ENCODE results near the gene ITSN1. TPM values are rescaled to one million over a fixed set of nuclear protein-coding genes. Genes with fewer than 3 reads are reported as not detected.
A peak's percentile ranks its signal among the peaks of the same experiment; 100 is the strongest.

Gene ITSN1
- total RNA-seq, 2 donors from 2014 or later = 15.0 to 47.5 TPM

GRCh38 chr21:33801424-33802405 lies 159.4 kb downstream of the ITSN1 start:
- ATAC-seq (peak; percentile 40), DNase-seq (peak; percentile 21 to 53 (median 46))
- no peaks in the 10 kb centered on the region for H3K9me3 ChIP-seq
- TF ChIP-seq CTCF (IDR thresholded peaks at IDR 0.05) (no peak), POLR2A (IDR thresholded peaks at IDR 0.05) (no peak)
- no peaks in the 10 kb centered on the region for H3K4me1 ChIP-seq
- intact Hi-C loops (cut with DNase I) = no loop called here
- no peaks in the 10 kb centered on the region for H3K27me3 ChIP-seq
- H3K36me3 ChIP-seq (replicated peaks in 1 of 2; ENCODE audit: insufficient read depth in 1 of 2, low read depth in 2 of 2) = no peaks in the 10 kb centered on the region
- no peak overlapping the region for H3K4me3 ChIP-seq
- WGBS, 2 donors = 74% methylated on average over 8 of the region's 8 CpGs
- no peak overlapping the region for H3K27ac ChIP-seq

DNA sequence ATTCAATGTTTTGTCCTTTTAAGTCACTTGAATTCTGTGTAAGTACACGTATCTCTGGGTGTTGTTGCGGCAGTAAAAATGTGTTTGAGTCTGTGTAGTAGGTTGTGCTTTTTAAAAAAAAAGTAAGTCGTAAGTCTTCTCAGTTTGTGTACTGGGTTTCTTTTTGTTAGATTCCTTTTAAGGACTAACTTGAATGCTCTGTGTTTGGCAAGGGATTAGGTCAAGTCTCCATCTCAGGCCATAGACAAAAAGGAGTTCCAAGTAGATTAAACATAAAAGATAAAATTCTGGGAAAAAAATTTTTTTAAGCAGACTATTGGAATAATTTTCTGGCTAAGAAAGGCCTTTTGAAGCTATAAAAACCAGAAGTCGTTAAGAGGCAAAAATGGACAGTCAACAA lies 160.2 kb downstream of the ITSN1 start:
- no peaks in the 10 kb centered on the region for H3K9me3 ChIP-seq
- H3K27ac ChIP-seq = no peak overlapping the region
- DNase-seq (no peak), ATAC-seq (no peak)
- 79 to 82% methylated on average over 4 of the region's 4 CpGs for WGBS, 2 donors
- TF ChIP-seq POLR2A (IDR thresholded peaks at IDR 0.05) (no peak), CTCF (IDR thresholded peaks at IDR 0.05) (no peak)
- H3K36me3 ChIP-seq (replicated peaks in 1 of 2; ENCODE audit: insufficient read depth in 1 of 2, low read depth in 2 of 2) = no peaks in the 10 kb centered on the region
- H3K27me3 ChIP-seq = no peaks in the 10 kb centered on the region
- intact Hi-C loops (cut with DNase I) = no loop called here
- H3K4me1 ChIP-seq = no peaks in the 10 kb centered on the region
- no peak overlapping the region for H3K4me3 ChIP-seq

DNA sequence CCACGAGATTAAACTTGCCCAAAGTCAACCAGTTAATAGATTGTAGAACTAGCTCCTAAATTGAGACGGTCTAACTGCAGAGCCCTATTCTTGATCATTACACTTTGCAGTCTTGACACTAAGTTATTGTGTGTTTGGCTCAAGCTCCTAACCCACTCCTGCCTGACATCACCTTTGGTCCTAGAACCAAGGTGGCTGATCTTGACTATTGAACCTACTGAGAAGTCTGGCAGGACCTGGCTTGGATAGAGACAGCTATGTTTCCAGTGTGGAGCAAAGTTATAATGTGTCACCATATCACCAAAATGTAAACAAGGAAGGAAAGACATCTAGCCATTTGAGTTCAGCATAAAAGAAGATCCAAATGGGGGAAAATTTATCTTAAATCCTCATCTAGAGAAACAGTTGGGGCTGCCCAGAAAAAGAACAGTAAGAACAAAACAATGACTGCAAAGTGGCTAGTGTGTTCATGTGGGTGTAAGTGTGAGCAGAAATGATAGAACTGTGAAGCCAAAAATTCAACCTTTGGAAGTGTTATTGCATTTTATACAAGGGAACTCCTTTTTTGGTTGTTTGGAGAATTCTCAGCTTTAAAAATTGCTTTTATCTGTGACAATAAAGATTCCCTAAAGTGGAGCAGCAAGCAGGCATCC lies 166.5 kb downstream of the ITSN1 start:
- DNase-seq (no peak), ATAC-seq (no peak)
- Histone ChIP-seq H3K27ac (no peak overlapping the region), H3K4me3 (no peak overlapping the region), H3K27me3 (no peaks in the 10 kb centered on the region), H3K9me3 (no peaks in the 10 kb centered on the region), H3K36me3 (replicated peaks in 1 of 2; ENCODE audit: insufficient read depth in 1 of 2, low read depth in 2 of 2) (no peaks in the 10 kb centered on the region), H3K4me1 (no peaks in the 10 kb centered on the region)
- intact Hi-C loops (cut with DNase I) = no loop called here
- WGBS, 2 donors = 50 to 84% methylated on average over 2 of the region's 2 CpGs
- TF ChIP-seq CTCF (IDR thresholded peaks at IDR 0.05) = no peak
- TF ChIP-seq POLR2A (IDR thresholded peaks at IDR 0.05) = no peak

DNA sequence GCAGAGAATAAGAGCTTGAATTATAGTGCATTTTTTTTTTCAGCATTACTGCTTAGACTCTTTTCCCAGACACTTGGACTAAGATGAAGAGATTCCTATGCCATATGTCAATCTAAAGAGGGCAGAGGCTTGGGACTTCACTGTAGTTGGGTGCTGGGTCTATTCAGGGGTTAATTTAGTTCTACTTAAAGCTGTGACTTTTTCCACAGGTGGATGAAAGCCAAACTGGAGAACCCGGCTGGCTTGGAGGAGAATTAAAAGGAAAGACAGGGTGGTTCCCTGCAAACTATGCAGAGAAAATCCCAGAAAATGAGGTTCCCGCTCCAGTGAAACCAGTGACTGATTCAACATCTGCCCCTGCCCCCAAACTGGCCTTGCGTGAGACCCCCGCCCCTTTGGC lies 168.5 kb downstream of the ITSN1 start:
- no peak for DNase-seq
- Histone ChIP-seq H3K36me3 (replicated peaks in 1 of 2; ENCODE audit: insufficient read depth in 1 of 2, low read depth in 2 of 2) (no peaks in the 10 kb centered on the region), H3K9me3 (no peaks in the 10 kb centered on the region), H3K4me3 (no peak overlapping the region), H3K27ac (peak overlapping the region in 1 of 4 donors; percentile 6), H3K27me3 (no peaks in the 10 kb centered on the region), H3K4me1 (no peaks in the 10 kb centered on the region)
- TF ChIP-seq CTCF (IDR thresholded peaks at IDR 0.05) (no peak), POLR2A (IDR thresholded peaks at IDR 0.05) (no peak)
- WGBS, 2 donors = 55 to 68% methylated on average over 3 to 4 of the region's 4 CpGs
- ATAC-seq = no peak
- intact Hi-C loops (cut with DNase I) = no loop called here

Data from body of pancreas (tissue), 4 donors.